HG03280 (cell line): ENCODE results near the gene NPTXR.
"Not testable (repeated sequence)": the region's sequence is repeated elsewhere in the genome, so short reads cannot be mapped to it uniquely, and the experiment has no call there.

Experiments
- ATAC-seq: cut with Tn5 transposase; IDR thresholded peaks from one replicate; pipeline ENCODE4 v1.9.1; 2021; ENCODE audit warnings: mild to moderate bottlenecking, moderate library complexity; ENCODE audit not compliant: unreplicated experiment

The NPTXR gene

GRCh38 chr22:38868886-38869381, 25.1 kb upstream of the NPTXR start:
- ATAC-seq = no peak

GRCh38 chr22:38868286-38868721, 24.5 kb upstream of the NPTXR start:
- ATAC-seq = no peak

GRCh38 chr22:38867471-38868285, 23.9 kb upstream of the NPTXR start:
- no peak for ATAC-seq

- ATAC-seq = no peak
Observed at GRCh38 chr22:38867124-38867455, 23.3 kb upstream of the NPTXR start.

GRCh38 chr22:38866399-38867123, 22.7 kb upstream of the NPTXR start:
- no peak for ATAC-seq

GRCh38 chr22:38866024-38866398, 22.2 kb upstream of the NPTXR start:
- ATAC-seq = no peak

- no peak for ATAC-seq
Observed at GRCh38 chr22:38865201-38866023, 21.6 kb upstream of the NPTXR start.

GRCh38 chr22:38864361-38865191, 20.7 kb upstream of the NPTXR start:
- no peak for ATAC-seq

- no peak for ATAC-seq
Observed at GRCh38 chr22:38863531-38864131, 19.8 kb upstream of the NPTXR start.

GRCh38 chr22:38862375-38863329, 18.8 kb upstream of the NPTXR start:
- no peak for ATAC-seq

GRCh38 chr22:38861927-38862326, 18.1 kb upstream of the NPTXR start:
- no peak for ATAC-seq

GRCh38 chr22:38861170-38861876, 17.5 kb upstream of the NPTXR start:
- no peak for ATAC-seq

GRCh38 chr22:38860283-38861169, 16.7 kb upstream of the NPTXR start:
- no peak for ATAC-seq

- no peak for ATAC-seq
Observed at GRCh38 chr22:38859581-38860282, 15.9 kb upstream of the NPTXR start.

GRCh38 chr22:38858492-38858891, 14.7 kb upstream of the NPTXR start:
- no peak for ATAC-seq

- ATAC-seq = not testable (repeated sequence)
Observed at GRCh38 chr22:38854476-38854875, 10.6 kb upstream of the NPTXR start.

GRCh38 chr22:38853883-38854282, 10.1 kb upstream of the NPTXR start:
- ATAC-seq = not testable (repeated sequence)
